ENCODE results near the gene FILIP1.

Gene FILIP1

GRCh38 chr6:75287424-75287823, 206.2 kb downstream of the FILIP1 start:
- FAIRE-seq, result no peak

- FAIRE-seq, result no peak
These were observed 206.6 kb downstream of the FILIP1 start for GRCh38 chr6:75286955-75287354.

- FAIRE-seq, result no peak
These were observed 208.3 kb downstream of the FILIP1 start for GRCh38 chr6:75285283-75285639.

GRCh38 chr6:75284632-75285282, 208.8 kb downstream of the FILIP1 start, which contains the start of gene TMEM30A:
TMEM30A (minus strand) TSS chr6:75284792; CDS start chr6:75284638, 154 bp downstream.
- FAIRE-seq, result peak; percentile 97

- FAIRE-seq, result no peak
These were observed 209.5 kb downstream of the FILIP1 start for GRCh38 chr6:75283907-75284631.

- FAIRE-seq, result no peak
These were observed 210.9 kb downstream of the FILIP1 start for GRCh38 chr6:75282706-75283105.

GRCh38 chr6:75281653-75282052, 211.9 kb downstream of the FILIP1 start:
- FAIRE-seq, result no peak

- FAIRE-seq, result no peak
These were observed 213.3 kb downstream of the FILIP1 start for GRCh38 chr6:75280131-75280855.

GRCh38 chr6:75279418-75279817, 214.2 kb downstream of the FILIP1 start:
- no peak for FAIRE-seq

- FAIRE-seq, result no peak
These were observed 215.0 kb downstream of the FILIP1 start for GRCh38 chr6:75278474-75279077.

- FAIRE-seq, result no peak
These were observed 218.5 kb downstream of the FILIP1 start for GRCh38 chr6:75275067-75275466.

GRCh38 chr6:75273009-75273408, 220.6 kb downstream of the FILIP1 start:
- FAIRE-seq, result no peak

- FAIRE-seq, result no peak
These were observed 221.3 kb downstream of the FILIP1 start for GRCh38 chr6:75272145-75272840.

GRCh38 chr6:75268988-75269354, 224.6 kb downstream of the FILIP1 start:
- FAIRE-seq, result no peak

- no peak for FAIRE-seq
These were observed 225.2 kb downstream of the FILIP1 start for GRCh38 chr6:75268121-75268987.

- FAIRE-seq, result no peak
These were observed 226.1 kb downstream of the FILIP1 start for GRCh38 chr6:75267461-75267860.

GRCh38 chr6:75266716-75267291, 226.8 kb downstream of the FILIP1 start:
- FAIRE-seq, result peak; percentile 79

- no peak for FAIRE-seq
These were observed 230.2 kb downstream of the FILIP1 start for GRCh38 chr6:75263401-75263750.

GRCh38 chr6:75262716-75263400, 230.7 kb downstream of the FILIP1 start:
- FAIRE-seq, result no peak

GRCh38 chr6:75261299-75261698, 232.3 kb downstream of the FILIP1 start:
- no peak for FAIRE-seq

Measured in colon (tissue), 2 donors.